WTC11 (cell line): ENCODE measurements around the gene LAMP2. TPM values are rescaled to one million over a fixed set of nuclear protein-coding genes. Genes with fewer than 3 reads are reported as not detected.
A peak's percentile ranks its signal among the peaks of the same experiment; 100 is the strongest.
"Not testable (repeated sequence)": the region's sequence is repeated elsewhere in the genome, so short reads cannot be mapped to it uniquely, and the experiment has no call there.

Experiments used
- ATAC-seq: fragments of 200-7000 bp; cut with Tn5 transposase; 2 replicates; pipeline ENCODE4 v1.10.0; 2021; ENCODE audit warnings: mild to moderate bottlenecking, moderate library complexity
- CTCF ChIA-PET: fragments of 300-600 bp; sonication (Branson Sonifier 250); formaldehyde crosslinking; loops from one replicate; lab custom pipeline; 2021; ENCODE audit warnings: antibody characterized with exemption; lab: Charles Lee
- POLR2A ChIA-PET: fragments of 350-600 bp; sonication (Branson Sonifier 250); formaldehyde crosslinking; loops from one replicate; lab custom pipeline; 2021; ENCODE audit warnings: antibody characterized with exemption; lab: Charles Lee
- DNase-seq: peaks from one replicate; pipeline ENCODE4 v3.0.0; 2021; ENCODE audit warnings: low spot score
- H3K27ac Mint-ChIP-seq: 2 replicates; pipeline ENCODE4 v1.8.0; 2021; ENCODE audit warnings: mixed read lengths
- H3K27me3 Mint-ChIP-seq: 2 replicates; pipeline ENCODE4 v1.8.0; 2021; ENCODE audit warnings: low read depth, mild to moderate bottlenecking, moderate library complexity, mixed read lengths
- H3K36me3 Mint-ChIP-seq: 2 replicates; pipeline ENCODE4 v1.8.0; 2021; ENCODE audit warnings: mixed read lengths
- H3K4me1 Mint-ChIP-seq: 2 replicates; pipeline ENCODE4 v1.8.0; 2022; ENCODE audit warnings: mixed read lengths
- H3K4me3 Mint-ChIP-seq: 2 replicates; pipeline ENCODE4 v1.8.0; 2021; ENCODE audit warnings: mild to moderate bottlenecking, moderate library complexity, mixed read lengths
- H3K9me3 Mint-ChIP-seq: 2 replicates; pipeline ENCODE4 v1.8.0; 2021; ENCODE audit warnings: mixed read lengths
- ATF2 ChIP-seq: sonication (generic); formaldehyde crosslinking; IDR thresholded peaks from 2 replicates; pipeline ENCODE4 v1.8.1; 2022; ENCODE audit warnings: low read depth, missing genetic modification reagents, borderline replicate concordance
- ELF4 ChIP-seq: sonication (generic); formaldehyde crosslinking; IDR thresholded peaks from 2 replicates; pipeline ENCODE4 v1.8.1; 2022; ENCODE audit warnings: low read depth, mild to moderate bottlenecking, moderate library complexity, missing genetic modification reagents
- FOXP4 ChIP-seq: sonication (generic); formaldehyde crosslinking; IDR thresholded peaks from 2 replicates; pipeline ENCODE4 v1.8.0; 2022; ENCODE audit warnings: mild to moderate bottlenecking, missing genetic modification reagents
- HMGA2 ChIP-seq: fragments of 250-450 bp; sonication (Bioruptor Pico); IDR thresholded peaks from 2 replicates; pipeline ENCODE4 v1.4.0; 2021; ENCODE audit warnings: mild to moderate bottlenecking, moderate library complexity
- IRF2 ChIP-seq: sonication (generic); formaldehyde crosslinking; IDR thresholded peaks from 2 replicates; pipeline ENCODE4 v1.8.0; 2022; ENCODE audit warnings: low read depth, missing genetic modification reagents, borderline replicate concordance
- NFATC4 ChIP-seq: fragments of 250-450 bp; sonication (Bioruptor Pico); IDR thresholded peaks from 2 replicates; pipeline ENCODE4 v1.9.0; 2021; ENCODE audit warnings: mild to moderate bottlenecking
- RELA ChIP-seq: sonication (generic); formaldehyde crosslinking; IDR thresholded peaks from 2 replicates; pipeline ENCODE4 v1.8.1; 2022; ENCODE audit warnings: missing genetic modification reagents, mild to moderate bottlenecking, borderline replicate concordance
- SMAD4 ChIP-seq: sonication (generic); formaldehyde crosslinking; IDR thresholded peaks from 2 replicates; pipeline ENCODE4 v1.8.0; 2022; ENCODE audit warnings: mild to moderate bottlenecking, missing genetic modification reagents
- ZNF232 ChIP-seq: sonication (generic); formaldehyde crosslinking; IDR thresholded peaks from 2 replicates; pipeline ENCODE4 v1.8.0; 2022; ENCODE audit warnings: mild to moderate bottlenecking, missing genetic modification reagents
- ZNF396 ChIP-seq: fragments of 250-450 bp; sonication (Bioruptor Pico); IDR thresholded peaks from 2 replicates; pipeline ENCODE4 v1.8.0; 2021; ENCODE audit warnings: mild to moderate bottlenecking, moderate library complexity, borderline replicate concordance
- ZNF416 ChIP-seq: fragments of 250-450 bp; sonication (Bioruptor Pico); IDR thresholded peaks from 2 replicates; pipeline ENCODE4 v1.9.0; 2021; ENCODE audit warnings: mild to moderate bottlenecking, inconsistent platforms
- ZNF671 ChIP-seq: fragments of 250-450 bp; sonication (Bioruptor Pico); IDR thresholded peaks from 2 replicates; pipeline ENCODE4 v1.8.0; 2021; ENCODE audit warnings: mild to moderate bottlenecking
- ZSCAN18 ChIP-seq: fragments of 250-450 bp; sonication (Bioruptor Pico); IDR thresholded peaks from 2 replicates; pipeline ENCODE4 v2.1.2; 2022; ENCODE audit warnings: mild to moderate bottlenecking, moderate library complexity
- total RNA-seq: library from RNA; stranded (reverse); gene quantifications from 3 replicates; pipeline ENCODE4 v1.2.3, GENCODE V29; 2021

LAMP2 gene
- total RNA-seq, 1 experiment from 2014 or later, result 28.8 TPM

DNA sequence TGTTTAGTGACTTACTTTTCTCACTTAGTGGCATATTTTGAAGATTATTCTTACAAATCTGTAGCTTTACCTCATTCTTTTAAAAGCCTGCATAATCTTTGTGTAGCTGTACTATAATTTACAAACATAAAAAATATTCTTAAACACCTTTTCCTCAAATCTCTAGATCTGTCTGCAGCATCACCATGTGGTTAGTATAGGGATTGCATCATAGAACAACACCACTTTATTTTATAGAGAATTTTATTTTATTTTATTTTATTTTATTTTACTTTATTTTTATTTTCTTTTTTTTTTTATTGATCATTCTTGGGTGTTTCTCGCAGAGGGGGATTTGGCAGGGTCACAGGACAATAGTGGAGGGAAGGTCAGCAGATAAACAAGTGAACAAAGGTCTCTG, 6.4 kb upstream of the LAMP2 start:
- H3K9me3 Mint-ChIP-seq, H3K27ac Mint-ChIP-seq, POLR2A ChIA-PET, ATAC-seq, H3K4me1 Mint-ChIP-seq, H3K27me3 Mint-ChIP-seq, H3K36me3 Mint-ChIP-seq, H3K4me3 Mint-ChIP-seq, DNase-seq: not testable (repeated sequence)
- CTCF ChIA-PET, result interaction anchor here (0.9 to 2.1 kb wide), 3 partner anchors 11 to 23 kb away, joined by 3 to 7 read pairs (median 6); no protein-coding TSS in a partner anchor
- TF ChIP-seq HMGA2 (CRISPR knock-in tag), result peak; percentile 86; the same call in 1 of the 2 replicates

DNA sequence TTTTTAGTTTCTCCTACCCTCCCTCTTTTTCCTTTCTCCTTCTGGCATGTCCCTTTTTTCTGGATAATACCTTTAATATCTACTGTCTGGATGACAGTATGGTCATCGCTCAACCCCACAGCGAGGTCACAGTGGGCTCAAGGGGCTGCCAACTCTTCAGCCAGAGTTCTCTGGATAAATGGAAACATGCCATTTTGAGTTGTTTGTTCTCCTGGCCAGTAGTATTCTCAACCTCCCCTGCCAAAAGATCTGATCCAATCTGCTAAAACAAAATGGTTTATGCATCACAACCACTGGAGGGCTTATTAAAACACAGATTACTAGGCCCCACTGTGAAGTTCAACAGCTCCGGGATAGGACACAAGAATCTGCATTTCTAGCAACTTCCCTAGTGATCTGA, 5.0 kb upstream of the LAMP2 start:
- H3K27me3 Mint-ChIP-seq, result no peaks in the 10 kb centered on the region; the same call in 1 of the 2 replicates
- H3K4me3 Mint-ChIP-seq, result no peak overlapping the region
- H3K9me3 Mint-ChIP-seq, result no peaks in the 10 kb centered on the region
- H3K4me1 Mint-ChIP-seq, result no peaks in the 10 kb centered on the region
- ChIA-PET POLR2A (no interaction called here), CTCF (interaction anchor here (1.9 to 2.1 kb wide), 2 partner anchors 12 to 22 kb away, joined by 6 to 7 read pairs; no protein-coding TSS in a partner anchor)
- no peak overlapping the region for H3K27ac Mint-ChIP-seq
- DNase-seq (no peak), ATAC-seq (no peak)
- no peak for TF ChIP-seq ZNF232
- H3K36me3 Mint-ChIP-seq, result no peaks in the 10 kb centered on the region

- ATAC-seq, H3K9me3 Mint-ChIP-seq, DNase-seq, H3K4me1 Mint-ChIP-seq, H3K36me3 Mint-ChIP-seq, H3K27ac Mint-ChIP-seq, CTCF ChIA-PET, H3K27me3 Mint-ChIP-seq: not testable (repeated sequence)
- POLR2A ChIA-PET, result interaction anchor here (1.2 kb wide), 1 partner anchor 16 kb away, joined by 8 read pairs; no protein-coding TSS in a partner anchor
- peak overlapping the region; percentile 49; the same call in 1 of the 2 replicates for H3K4me3 Mint-ChIP-seq
Measured at GRCh38 chrX:120469657-120470056, 561 bp upstream of the LAMP2 start.

GRCh38 chrX:120468479-120468824, 644 bp downstream of the LAMP2 start:
- ATAC-seq (no peak), DNase-seq (no peak)
- H3K27me3 Mint-ChIP-seq, result no peaks in the 10 kb centered on the region
- H3K9me3 Mint-ChIP-seq, result no peaks in the 10 kb centered on the region
- peaks cover 6% of the 10 kb centered on the region for H3K4me1 Mint-ChIP-seq
- CTCF ChIA-PET, result interaction anchor here (0.6 to 1.1 kb wide), 5 partner anchors 12 to 255 kb away, joined by 3 to 9 read pairs (median 4); no protein-coding TSS in a partner anchor
- peak overlapping the region; percentile 95 for H3K4me3 Mint-ChIP-seq
- no peaks in the 10 kb centered on the region for H3K36me3 Mint-ChIP-seq
- peak overlapping the region; percentile 87 for H3K27ac Mint-ChIP-seq
- no peak for TF ChIP-seq ZNF416 (CRISPR knock-in tag)
- no peak for TF ChIP-seq ZNF671 (CRISPR knock-in tag)
- TF ChIP-seq SMAD4, result no peak
- TF ChIP-seq ZSCAN18 (CRISPR knock-in tag), result no peak
- no peak for TF ChIP-seq FOXP4 (CRISPR knock-in tag)
- TF ChIP-seq RELA (CRISPR knock-in tag), result no peak
- no peak for TF ChIP-seq NFATC4 (CRISPR knock-in tag)
- TF ChIP-seq ATF2 (CRISPR knock-in tag), result no peak
- TF ChIP-seq IRF2 (CRISPR knock-in tag), result no peak
- TF ChIP-seq ZNF396 (CRISPR knock-in tag), result no peak
- no peak for TF ChIP-seq HMGA2 (CRISPR knock-in tag)
- TF ChIP-seq ELF4 (CRISPR knock-in tag), result no peak
- POLR2A ChIA-PET, result interaction anchor here (0.5 to 1.2 kb wide), 3 partner anchors 16 to 188 kb away, joined by 3 to 8 read pairs (median 5); no protein-coding TSS in a partner anchor
